DMS 273 (cell line): Measurements from ENCODE around the gene FMNL3.
"Not testable (repeated sequence)": the region's sequence is repeated elsewhere in the genome, so short reads cannot be mapped to it uniquely, and the experiment has no call there.

Source experiments
- DNase-seq: peaks from one replicate; lab custom pipeline; 2025; ENCODE audit not compliant: unreplicated experiment; lab: John Stamatoyannopoulos, UW

The FMNL3 gene

DNA sequence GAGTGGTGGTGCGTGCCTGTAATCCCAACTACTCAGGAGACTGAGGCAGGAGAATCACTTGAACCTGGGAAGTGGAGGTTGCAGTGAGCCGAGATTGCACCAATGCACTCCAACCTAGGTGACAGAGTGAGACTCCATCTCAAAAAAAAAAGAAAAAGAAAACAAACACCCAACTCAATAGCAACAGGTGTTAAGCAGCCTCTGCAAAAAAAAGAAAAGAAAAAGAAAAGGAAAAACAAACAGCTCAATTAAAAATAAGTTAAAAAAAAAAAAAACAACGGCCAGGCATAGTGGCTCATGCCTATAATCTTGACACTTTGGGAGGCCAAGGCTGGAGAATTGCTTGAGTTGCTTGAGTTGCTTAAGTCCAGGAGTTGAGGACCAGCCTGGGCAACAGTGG, 10.6 kb upstream of the FMNL3 start:
- DNase-seq: not testable (repeated sequence)

DNA sequence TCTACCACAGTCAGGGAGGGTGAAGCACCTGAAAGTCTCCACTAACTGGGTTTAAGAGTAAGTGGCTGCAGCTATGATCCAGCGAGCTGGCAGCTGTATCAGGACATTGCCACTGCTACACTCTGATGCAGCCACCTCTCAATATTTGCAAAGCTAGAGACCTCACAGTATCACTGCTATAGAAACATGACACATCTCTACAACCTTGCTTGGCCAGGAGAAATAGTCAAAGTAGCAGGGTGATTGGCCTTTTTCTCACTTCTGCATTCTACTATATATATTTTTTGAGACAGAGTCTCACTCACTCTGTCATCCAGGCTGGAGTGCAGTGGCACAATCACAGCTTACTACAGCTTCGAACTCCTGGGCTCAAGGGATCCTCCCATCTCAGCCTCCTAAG, 9.3 kb upstream of the FMNL3 start:
- no peak for DNase-seq

DNA sequence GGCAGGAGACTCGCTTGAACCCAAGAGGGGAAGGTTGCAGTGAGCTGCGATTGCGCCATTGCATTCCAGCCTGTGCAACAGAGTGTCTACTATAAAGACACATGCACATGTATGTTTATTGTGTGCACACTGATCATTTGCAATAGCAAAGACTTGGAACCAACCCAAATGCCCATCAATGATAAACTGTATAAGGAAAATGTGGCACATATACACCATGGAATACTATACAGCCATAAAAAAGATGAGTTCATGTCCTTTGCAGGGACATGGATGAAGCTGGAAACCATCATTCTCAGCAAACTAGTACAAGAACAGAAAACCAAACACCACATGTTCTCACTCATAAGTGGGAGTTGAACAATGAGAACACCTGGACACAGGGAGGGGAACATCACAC, 6.7 kb upstream of the FMNL3 start:
- DNase-seq: not testable (repeated sequence)

DNA sequence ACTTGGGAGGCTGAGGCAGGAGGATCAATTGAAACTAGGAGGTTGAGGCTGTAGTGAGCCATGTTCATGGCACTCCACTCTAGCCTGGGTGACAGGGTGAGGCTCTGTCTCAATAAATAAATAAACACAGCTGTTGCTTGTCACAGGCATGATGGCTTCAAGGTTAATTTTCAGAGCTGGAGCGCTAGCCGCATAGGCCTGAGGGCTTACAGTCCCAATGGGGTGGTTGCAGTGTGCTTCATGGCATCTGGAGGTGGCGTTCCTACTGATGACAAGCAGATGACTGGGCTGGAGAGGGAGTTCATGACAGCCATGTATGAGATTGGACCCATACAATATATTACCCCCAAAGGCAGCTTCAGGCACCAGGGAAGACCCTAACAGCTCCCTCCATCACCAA, 1.6 kb upstream of the FMNL3 start:
- no peak for DNase-seq

DNA sequence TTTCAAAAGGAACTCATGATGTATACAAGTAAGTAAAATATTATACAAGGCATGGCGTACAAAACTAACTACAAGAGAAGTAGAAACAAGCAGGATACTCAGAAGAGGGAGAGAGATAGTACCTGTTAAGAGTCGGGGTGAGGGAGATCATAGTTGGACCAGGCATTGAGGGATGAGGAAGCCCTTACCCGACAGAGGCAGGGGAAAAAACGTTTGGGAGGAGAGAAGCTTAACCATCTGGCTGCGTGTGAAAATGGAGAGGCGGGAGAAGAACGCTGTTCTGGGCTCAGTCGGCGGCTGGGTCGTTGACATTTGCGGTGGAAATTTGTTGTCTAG, 575 bp upstream of the FMNL3 start:
- no peak for DNase-seq

DNA sequence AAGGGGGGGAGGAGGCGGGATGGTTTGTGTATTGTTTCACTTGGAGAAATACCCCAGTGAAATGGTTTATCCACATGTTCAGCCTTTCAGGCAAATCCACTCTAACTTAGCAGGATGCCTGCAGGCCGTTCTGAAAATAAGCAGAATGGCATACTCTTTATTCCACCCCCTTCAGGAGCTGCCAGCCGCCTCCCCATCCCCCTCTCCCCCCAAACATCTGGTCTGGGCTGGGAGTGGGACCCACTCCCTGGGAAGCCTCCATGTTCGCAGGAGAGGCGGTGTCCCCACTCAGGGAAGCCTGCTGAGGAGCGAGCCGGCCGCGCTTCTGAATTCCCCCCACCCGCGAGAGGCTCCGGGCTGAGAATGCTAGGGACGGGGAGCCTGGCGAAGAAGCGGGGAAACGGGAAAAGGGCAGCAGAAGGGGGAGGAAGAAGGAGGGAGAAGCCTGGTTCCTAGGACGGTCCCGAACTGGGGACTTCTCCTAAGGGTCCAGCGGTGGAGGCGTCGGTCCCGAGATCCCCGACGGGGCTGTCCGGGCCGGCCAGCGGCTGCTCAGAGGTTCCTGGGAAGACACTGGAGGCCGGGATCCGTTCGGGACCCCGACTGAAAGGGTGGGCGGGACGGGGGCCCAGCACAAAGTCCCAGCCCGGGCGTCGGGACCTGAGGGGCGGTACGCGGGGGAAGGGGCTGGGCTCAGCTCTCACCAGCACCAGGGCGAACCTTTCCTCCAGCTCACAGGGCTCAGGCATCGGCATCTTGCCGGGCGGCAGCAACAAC, 666 bp downstream of the FMNL3 start:
- DNase-seq: peak; percentile 66

DNA sequence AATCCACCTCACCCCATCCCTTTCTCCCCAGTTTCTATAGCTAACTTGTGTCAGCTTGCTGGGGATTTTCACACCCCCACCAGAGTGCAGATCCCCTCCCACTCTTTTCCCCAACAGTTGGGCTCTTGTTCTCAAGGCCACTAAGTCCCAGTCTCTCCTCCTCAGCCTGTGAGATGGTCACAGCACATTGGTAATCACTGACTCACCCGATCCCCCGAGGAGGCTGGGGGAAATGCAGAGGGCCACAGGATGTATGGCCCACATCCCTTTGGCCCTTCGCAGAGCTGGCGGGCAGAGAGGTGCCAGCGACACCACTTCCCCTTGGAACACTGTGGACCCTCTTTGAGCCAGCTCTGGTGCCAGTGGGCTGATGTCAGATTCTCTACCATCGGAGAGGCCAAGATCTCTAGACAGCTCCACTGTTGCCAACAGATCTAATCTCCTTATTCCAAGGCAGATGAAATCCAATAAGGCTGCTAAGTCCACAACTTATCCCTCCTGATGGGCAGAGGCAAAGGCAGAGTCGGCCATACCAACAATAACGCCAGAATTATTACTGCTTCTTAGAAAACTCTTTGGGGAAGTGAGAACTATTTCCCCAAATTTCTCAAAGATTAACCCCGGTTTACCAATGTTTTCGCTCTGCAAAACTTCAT, 1.6 kb downstream of the FMNL3 start:
- DNase-seq: peak; percentile 19

DNA sequence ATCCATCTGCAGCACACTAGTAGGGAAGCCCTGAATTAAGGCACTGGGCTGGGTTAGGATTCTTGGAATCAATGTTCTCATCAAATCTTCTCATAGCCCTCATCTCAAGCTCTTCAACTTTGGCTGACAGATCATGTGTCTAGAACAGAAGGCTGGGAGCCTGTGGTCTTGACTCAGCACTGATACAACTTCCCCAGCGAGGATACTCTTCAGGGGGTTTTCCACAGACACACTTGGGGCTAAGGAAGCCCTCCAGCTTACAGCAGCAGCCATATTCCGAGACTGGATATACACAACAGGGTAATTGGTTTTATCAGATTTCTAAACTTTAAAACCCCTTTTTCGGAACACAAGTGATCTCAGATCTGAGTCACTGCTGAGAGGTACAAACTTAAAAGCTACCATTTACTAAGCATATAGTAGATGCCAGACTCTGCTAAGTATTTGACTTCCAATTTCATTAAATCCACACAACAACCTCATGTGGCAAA, 3.5 kb downstream of the FMNL3 start:
- no peak for DNase-seq

DNA sequence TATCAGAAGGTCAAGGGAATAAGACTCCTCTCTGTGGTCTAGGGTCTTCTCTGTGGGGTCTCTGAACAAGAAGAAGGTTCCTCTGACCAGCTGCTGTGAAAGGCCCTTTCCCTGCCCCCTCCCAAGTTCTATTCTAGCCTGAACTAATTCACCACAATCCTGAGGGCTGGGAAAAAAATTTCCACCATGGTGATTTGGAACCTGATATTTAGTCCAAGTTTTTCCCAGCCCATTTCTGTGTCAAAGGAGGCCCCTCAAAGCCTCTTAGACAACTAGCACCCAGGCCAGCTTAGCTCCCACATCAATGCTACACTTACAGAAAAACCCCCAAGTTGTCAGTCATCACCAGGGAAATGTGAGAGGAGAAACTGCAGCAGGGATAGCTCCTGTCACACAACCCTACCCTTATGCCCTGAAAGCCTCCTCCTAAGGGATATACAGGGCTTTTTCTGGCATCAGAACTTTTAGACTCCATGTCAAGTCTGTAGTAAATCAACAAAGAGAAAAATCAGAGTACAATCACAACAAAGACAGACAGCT, 4.5 kb downstream of the FMNL3 start:
- DNase-seq: no peak

DNA sequence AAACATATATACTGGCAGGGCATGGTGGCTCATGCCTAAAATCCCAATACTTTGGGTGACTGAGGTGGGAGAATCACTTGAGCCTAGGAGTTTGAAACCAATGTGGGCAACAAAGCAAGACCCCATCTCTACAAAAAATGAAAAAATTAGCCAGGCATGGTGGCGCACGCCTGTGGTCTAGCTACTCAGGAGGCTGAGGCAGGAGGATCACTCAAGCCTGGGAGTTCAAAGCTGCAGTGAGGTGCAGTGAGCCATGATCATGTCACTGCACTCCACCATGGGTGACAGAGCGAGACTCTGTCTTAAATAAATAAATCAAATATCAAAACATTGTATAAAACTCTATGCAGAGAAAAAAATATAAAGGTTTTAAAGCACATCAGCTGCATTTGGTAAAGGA, 5.2 kb downstream of the FMNL3 start:
- no peak for DNase-seq

DNA sequence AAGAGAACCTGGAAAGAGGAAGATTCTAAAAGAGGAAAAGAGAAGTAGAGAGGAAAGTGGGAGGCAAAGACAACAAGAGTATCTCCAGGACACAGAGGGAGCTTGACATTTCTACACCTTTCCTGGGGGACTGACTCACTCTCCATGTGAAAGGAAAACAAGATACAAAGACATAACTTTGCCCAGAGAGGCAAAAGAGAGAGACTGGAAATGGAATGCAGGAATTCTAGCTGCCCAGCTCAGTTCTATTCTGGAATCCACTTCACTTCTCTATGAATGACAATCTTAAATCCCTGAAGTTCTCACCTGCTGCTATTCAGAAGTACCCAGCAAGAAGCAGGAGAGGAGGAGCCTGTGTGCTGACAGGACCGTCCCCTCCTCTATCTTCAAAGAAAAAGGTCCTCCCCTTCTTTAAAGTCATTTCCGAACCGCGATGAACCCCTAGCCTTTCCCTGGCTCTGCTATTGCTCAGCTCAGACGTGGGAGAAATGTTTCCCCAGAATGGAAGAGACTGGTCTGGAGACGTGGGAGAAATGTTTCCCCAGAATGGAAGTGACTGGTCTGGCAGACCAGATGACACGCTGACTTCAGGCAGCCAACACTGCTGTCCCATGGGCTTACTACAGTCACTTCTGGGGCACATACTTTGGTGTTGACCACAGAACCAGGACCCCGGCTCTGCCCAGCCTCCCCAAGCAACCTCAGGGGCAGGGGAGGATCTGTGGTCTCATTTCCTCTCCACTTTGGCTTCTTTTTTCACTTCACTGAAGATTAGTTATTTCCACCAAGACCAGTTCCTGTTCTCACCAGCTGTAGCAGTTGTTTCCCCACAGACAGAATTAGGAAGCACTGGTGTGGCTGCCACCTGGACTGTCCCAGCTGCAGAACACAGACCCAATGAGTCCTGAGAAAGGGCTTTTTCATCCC, 8.3 kb downstream of the FMNL3 start:
- DNase-seq: peak; percentile 15

DNA sequence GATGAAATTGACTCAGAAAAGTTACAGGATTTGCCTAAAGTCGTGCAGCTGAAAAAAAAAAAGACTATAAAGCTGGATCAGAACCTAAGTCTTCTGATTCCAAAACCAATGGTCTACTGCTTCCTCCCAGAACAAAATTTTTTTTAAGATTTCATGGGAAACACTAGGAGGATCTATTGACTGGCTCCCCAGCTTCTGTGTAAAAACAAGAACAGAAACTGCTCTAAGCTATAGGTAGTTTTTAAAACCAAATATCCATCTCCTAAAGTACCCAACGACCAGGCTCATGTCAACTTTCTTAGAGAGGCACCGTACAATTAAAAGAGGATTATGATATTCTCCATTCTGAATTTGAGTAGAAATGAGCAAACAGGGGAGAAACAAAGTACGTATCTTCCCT, 9.4 kb downstream of the FMNL3 start:
- DNase-seq: no peak

DNA sequence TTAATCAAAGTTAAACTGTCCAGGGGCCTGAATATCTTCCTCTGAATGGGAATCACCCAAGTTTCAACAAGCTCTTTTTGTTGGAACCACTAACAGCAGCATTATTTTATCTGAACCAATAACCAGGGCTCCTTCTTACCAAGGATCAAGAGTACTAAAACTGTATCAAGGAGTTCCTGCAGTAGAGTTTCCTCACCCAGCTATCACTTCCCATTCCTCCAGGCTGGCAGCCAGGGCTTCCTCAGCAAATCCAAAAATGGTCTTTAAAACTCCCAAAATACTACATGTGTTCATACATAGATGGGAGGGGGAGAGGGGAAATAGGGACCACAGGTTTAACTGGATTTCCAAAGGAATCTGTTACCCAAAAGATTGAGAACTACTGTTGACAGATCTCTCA, 10.5 kb downstream of the FMNL3 start:
- no peak for DNase-seq

DNA sequence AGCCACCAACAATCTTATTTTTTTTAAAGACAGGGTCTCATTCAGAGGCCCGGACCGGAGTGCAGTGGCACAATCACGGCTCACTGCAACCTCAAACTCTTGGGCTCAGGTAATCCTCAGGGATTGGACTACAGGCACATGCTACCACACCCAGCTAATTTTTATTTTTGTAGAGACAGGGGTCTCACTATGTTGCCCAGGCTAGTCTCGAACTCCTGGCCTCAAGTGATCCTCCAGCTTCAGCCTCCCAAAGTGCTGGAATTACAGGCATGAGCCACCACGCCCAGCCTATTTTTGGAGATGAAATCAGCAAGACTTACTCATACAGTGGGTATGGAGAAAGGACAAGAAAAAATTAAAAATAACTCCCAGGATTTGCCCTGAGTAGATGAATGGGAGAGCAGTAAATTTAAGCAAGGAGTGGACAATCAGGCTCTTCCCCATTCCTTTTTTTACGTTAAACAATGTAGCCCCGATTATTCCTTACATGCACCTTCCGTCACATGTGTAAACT, 13.2 kb downstream of the FMNL3 start:
- DNase-seq: no peak

DNA sequence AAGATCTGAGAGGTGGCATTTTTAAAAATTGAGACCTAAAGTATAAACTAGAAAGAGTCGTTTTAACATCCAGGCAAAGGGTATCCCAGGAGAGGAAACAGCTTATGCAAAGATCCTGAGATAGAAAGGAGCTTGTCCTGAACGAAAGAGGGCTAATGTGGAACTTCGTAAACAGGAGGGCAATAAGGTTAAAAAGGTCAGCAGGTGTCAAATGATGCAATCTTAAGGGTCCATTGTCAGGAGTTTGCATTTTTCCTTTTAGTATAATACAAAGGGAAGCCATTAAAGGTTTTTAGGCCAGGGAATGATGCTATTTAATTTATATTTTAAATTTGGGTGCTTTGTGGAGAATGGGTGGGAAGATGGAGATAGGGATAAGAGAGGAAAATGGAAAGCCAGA, 14.4 kb downstream of the FMNL3 start:
- no peak for DNase-seq

DNA sequence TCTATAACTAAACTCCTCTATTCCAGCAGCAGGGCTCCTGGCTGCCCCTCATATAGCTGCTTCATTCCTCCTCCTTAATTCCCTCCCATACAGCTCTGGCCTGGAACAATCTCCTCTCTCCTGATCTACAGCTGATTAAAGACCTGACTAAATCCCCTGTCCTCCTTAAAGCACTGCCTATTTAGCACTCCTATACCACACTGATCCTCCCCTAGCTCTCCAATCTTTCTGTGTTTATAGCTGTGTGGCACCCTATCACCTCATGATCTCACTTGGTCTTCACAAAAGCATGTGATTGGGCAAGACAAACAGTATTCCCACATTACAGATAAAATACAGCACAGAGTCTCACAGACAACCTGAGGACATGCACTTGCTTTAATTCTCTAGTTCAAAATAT, 17.4 kb downstream of the FMNL3 start:
- peak; percentile 47 for DNase-seq

DNA sequence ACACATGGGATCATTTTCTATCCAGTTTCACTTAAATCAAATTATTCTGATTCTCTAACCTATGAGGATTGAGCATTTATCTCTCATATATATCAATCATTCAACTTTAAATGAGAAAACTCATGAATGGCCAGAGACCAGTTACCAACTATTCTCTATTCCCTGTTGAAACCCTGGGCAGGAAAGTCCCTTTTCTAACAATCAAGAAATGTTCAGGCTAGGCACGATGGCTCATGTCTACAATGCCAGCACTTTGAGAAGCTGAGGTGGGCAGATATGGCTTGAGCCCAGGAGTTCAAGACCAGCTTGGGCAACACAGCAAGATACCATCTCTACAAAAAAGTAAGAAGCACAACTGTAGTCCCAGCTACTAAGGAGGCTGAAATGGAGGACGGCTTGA, 18.0 kb downstream of the FMNL3 start:
- DNase-seq: no peak

DNA sequence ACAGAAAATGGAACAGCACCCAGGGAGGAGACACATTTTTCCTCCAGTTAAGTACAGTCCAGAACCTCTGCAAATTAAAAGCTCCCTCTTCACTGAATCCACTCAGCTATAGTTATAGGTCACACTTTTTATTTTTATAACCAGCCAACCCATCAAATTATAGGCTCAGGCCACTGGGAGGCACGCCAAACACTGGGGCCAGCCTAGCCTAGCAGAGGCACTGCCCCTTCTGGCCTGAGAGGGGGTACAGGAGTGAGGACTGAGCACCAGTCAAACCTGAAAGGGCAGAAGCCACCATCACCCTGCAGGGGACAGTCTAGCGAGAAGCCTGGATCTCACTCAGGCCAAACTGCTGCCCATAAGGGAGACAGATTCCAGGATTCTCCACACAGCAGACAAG, 19.3 kb downstream of the FMNL3 start:
- no peak for DNase-seq

DNA sequence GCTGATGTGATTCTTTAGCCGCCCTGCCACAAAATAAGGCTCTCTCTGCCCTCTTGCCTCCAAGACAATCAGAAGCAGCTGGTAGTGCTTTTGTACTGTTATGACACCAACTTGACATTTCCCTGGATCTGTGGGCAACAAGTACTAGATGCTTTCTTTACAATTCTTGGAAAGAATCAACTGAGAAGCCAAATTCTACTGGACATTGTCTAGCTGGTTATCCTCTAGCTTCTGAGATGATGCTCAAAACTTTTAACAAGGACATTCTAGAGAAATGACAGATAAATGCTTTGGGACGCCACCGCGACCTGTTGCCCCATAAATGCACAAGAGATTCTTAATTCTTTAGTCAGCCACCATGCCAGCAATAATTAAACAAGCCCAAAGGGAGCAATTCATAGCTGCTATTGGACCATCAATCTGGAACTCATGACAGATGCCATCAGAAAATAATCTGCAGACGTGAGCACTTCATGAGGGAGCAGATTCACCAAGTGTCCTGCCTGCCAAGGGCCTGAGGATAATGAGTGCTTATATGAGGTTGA, 22.8 kb downstream of the FMNL3 start:
- no peak for DNase-seq

DNA sequence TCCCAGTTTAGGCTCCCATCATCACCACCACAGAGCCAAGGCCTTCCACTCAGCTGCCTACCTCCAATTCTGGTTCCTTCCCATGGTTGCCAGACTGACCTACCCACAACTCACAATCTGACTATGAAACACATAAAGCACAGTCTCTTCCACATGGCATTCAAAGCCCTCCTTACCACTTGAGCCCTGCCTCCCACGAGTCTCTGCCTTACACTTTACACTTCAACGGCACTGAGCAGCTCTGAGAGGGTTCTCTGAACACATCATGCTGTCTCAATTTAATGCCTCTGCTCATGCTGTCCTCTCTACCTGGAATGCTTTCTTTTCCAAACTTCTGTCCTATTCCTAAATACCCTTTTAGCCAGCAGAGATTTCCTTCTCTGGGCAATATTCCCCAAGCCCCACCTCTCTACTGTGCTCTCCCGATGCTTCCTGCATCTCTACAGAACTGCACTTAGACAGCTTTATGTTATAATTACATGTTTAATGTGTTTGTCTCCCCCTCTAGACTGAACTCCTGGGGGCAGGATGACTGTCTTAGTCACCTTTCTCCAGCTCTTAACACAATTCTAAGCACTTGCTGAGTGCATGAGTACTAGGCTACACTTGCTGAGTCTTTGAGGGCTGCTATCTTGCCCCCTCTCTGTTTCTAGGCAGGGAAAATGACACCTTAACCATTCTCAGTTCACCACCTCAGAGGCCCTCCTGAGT, 23.5 kb downstream of the FMNL3 start:
- DNase-seq: no peak
